Sigmoid colon (tissue), 7 donors: Measurements from ENCODE around the gene THOC2. TPM values are rescaled to one million over a fixed set of nuclear protein-coding genes. Genes with fewer than 3 reads are reported as not detected.

Experiments
- DNase-seq: peaks from one replicate; pipeline ENCODE4 v3.0.0-alpha.2; 2019
- H3K27ac ChIP-seq, 4 donors: fragments of 200-600 bp; sonication (generic); one replicate each; pipeline ENCODE4 v1.5.1; 2016 to 2019; ENCODE audit warnings: mild to moderate bottlenecking in 1 of 4
- H3K27me3 ChIP-seq, 3 donors: fragments of 200-600 bp; sonication (generic); one replicate each; pipeline ENCODE4 v1.5.1; 2019; ENCODE audit warnings: mild to moderate bottlenecking in 1 of 3
- H3K36me3 ChIP-seq, 4 donors: fragments of 200-600 bp; sonication (generic); one replicate each; pipeline ENCODE4 v1.5.1; 2016 to 2019
- H3K4me1 ChIP-seq, 4 donors: fragments of 200-600 bp; sonication (generic); one replicate each; pipeline ENCODE4 v1.5.1; 2017 to 2019
- H3K4me3 ChIP-seq, 4 donors: fragments of 200-600 bp; sonication (generic); one replicate each; pipeline ENCODE4 v1.5.1; 2017 to 2019; ENCODE audit warnings: mild to moderate bottlenecking in 2 of 4, moderate library complexity in 1 of 4
- H3K9me3 ChIP-seq, 4 donors: fragments of 200-600 bp in 3 of 4; sonication (generic) in 3 of 4; one replicate each; pipeline versions ENCODE4 v1.5.1 to v1.6.1; 2013 to 2019
- CTCF ChIP-seq, 4 experiments: fragments of 450-650 bp in 3 of 4; fragments of 200-600 bp in 1 of 4; IDR thresholded peaks; one replicate each; pipeline ENCODE4 v1.5.1; 2016 to 2019; ENCODE audit warnings: antibody characterized with exemption in 4 of 4, mild to moderate bottlenecking in 3 of 4, moderate library complexity in 2 of 4
- EP300 ChIP-seq, 4 donors: sonication (generic); formaldehyde crosslinking; IDR thresholded peaks; one replicate each; pipeline ENCODE4 v1.6.1; 2017; ENCODE audit warnings: antibody characterized with exemption in 4 of 4
- POLR2A ChIP-seq, 2 donors: fragments of 450-650 bp; IDR thresholded peaks; one replicate each; pipeline ENCODE4 v1.6.1; 2016; ENCODE audit warnings: antibody characterized with exemption in 2 of 2, mild to moderate bottlenecking in 2 of 2, moderate library complexity in 2 of 2
- POLR2AphosphoS5 ChIP-seq, 4 donors: sonication (generic); formaldehyde crosslinking; IDR thresholded peaks; one replicate each; pipeline ENCODE4 v1.6.1; 2017; ENCODE audit warnings: antibody characterized with exemption in 4 of 4
- WGBS, 2 donors: extraction: QIAGEN DNeasy Blood & Tissue Kit; methylation state at CpG; one replicate each; pipeline ENCODE4 v1.1.7; 2013; 5-methylcytosine and 5-hydroxymethylcytosine counted together
- intact Hi-C: fragments of 100-400 bp; cut with DNase I; formaldehyde crosslinking; loops from one replicate; pipeline ENCODE4 v1.15.1; 2023
- polyA plus RNA-seq, 3 donors: library from polyadenylated mRNA; stranded (reverse); fragments of 200-250 nt; gene quantifications; one replicate each; pipeline ENCODE4 v1.2.3, GENCODE V29; 2013
- total RNA-seq, 4 donors: library from RNA; depleted of rRNA; stranded (reverse); fragments of >200 nt; gene quantifications; one replicate each; pipeline ENCODE4 v1.1.0, GENCODE V29; 2016
- donor health status: healthy with polysubstance abuse.
- donor health status: Bipolar disorder and iron deficiency.
- donor health status: healthy.

The THOC2 gene
- total and polyA plus RNA-seq, 7 donors, result 17.4 to 126 (median 85.6) TPM

GRCh38 chrX:123607270-123607669 lies 125.6 kb downstream of the THOC2 start:
- TF ChIP-seq CTCF (IDR thresholded peaks at IDR 0.05), result no peak
- TF ChIP-seq POLR2A (IDR thresholded peaks at IDR 0.05), result no peak
- no peak for TF ChIP-seq POLR2AphosphoS5 (IDR thresholded peaks at IDR 0.05)
- no peak for TF ChIP-seq EP300 (IDR thresholded peaks at IDR 0.05)
- H3K4me1 ChIP-seq, result no peaks in the 10 kb centered on the region
- WGBS, 2 donors, result 100% methylated on average over 1 of the region's 1 CpG
- intact Hi-C loops, result no loop called here
- H3K9me3 ChIP-seq, result no peaks in the 10 kb centered on the region
- H3K4me3 ChIP-seq, result no peak overlapping the region
- no peak overlapping the region for H3K27ac ChIP-seq
- H3K27me3 ChIP-seq, result no peaks in the 10 kb centered on the region
- no peak for DNase-seq
- H3K36me3 ChIP-seq, result peaks cover 0 to 20% (median 0%) of the 10 kb centered on the region in 4 donors

- no peaks in the 10 kb centered on the region for H3K27me3 ChIP-seq
- no peak for DNase-seq
- WGBS, 2 donors, result 98 to 99% methylated on average over 5 of the region's 5 CpGs
- TF ChIP-seq POLR2AphosphoS5 (IDR thresholded peaks at IDR 0.05) (no peak), EP300 (IDR thresholded peaks at IDR 0.05) (no peak), POLR2A (IDR thresholded peaks at IDR 0.05) (no peak), CTCF (IDR thresholded peaks at IDR 0.05) (no peak)
- H3K27ac ChIP-seq, result no peak overlapping the region
- intact Hi-C loops, result no loop called here
- peaks cover 0 to 14% (median 0%) of the 10 kb centered on the region in 4 donors for H3K36me3 ChIP-seq
- H3K4me1 ChIP-seq, result no peaks in the 10 kb centered on the region
- no peak overlapping the region for H3K4me3 ChIP-seq
- H3K9me3 ChIP-seq, result no peaks in the 10 kb centered on the region
These were observed 129.4 kb downstream of the THOC2 start for GRCh38 chrX:123603491-123603890.

- Histone ChIP-seq H3K4me3 (no peak overlapping the region), H3K9me3 (no peaks in the 10 kb centered on the region), H3K27ac (no peak overlapping the region), H3K36me3 (peaks cover 0 to 14% (median 0%) of the 10 kb centered on the region in 4 donors), H3K27me3 (no peaks in the 10 kb centered on the region), H3K4me1 (no peaks in the 10 kb centered on the region)
- intact Hi-C loops, result no loop called here
- TF ChIP-seq POLR2A (IDR thresholded peaks at IDR 0.05) (no peak), POLR2AphosphoS5 (IDR thresholded peaks at IDR 0.05) (no peak), CTCF (IDR thresholded peaks at IDR 0.05) (no peak), EP300 (IDR thresholded peaks at IDR 0.05) (no peak)
- 89 to 94% methylated on average over 3 of the region's 3 CpGs for WGBS, 2 donors
- DNase-seq, result no peak
These were observed 131.4 kb downstream of the THOC2 start for GRCh38 chrX:123601437-123601836.

- H3K4me3 ChIP-seq, result no peak overlapping the region
- H3K9me3 ChIP-seq, result no peaks in the 10 kb centered on the region
- 93 to 95% methylated on average over 2 of the region's 2 CpGs for WGBS, 2 donors
- H3K27me3 ChIP-seq, result no peaks in the 10 kb centered on the region
- H3K4me1 ChIP-seq, result no peaks in the 10 kb centered on the region
- peaks cover 0 to 14% (median 0%) of the 10 kb centered on the region in 4 donors for H3K36me3 ChIP-seq
- no peak overlapping the region for H3K27ac ChIP-seq
- no peak for DNase-seq
- intact Hi-C loops, result no loop called here
- no peak for TF ChIP-seq CTCF (IDR thresholded peaks at IDR 0.05)
- TF ChIP-seq POLR2AphosphoS5 (IDR thresholded peaks at IDR 0.05), result no peak
- no peak for TF ChIP-seq POLR2A (IDR thresholded peaks at IDR 0.05)
- TF ChIP-seq EP300 (IDR thresholded peaks at IDR 0.05), result no peak
These were observed 132.7 kb downstream of the THOC2 start for GRCh38 chrX:123600181-123600580.

GRCh38 chrX:123590842-123591486 lies 141.9 kb downstream of the THOC2 start:
- H3K27ac ChIP-seq, result no peak overlapping the region
- no peaks in the 10 kb centered on the region for H3K36me3 ChIP-seq
- TF ChIP-seq CTCF (IDR thresholded peaks at IDR 0.05) (no peak), EP300 (IDR thresholded peaks at IDR 0.05) (no peak), POLR2AphosphoS5 (IDR thresholded peaks at IDR 0.05) (no peak), POLR2A (IDR thresholded peaks at IDR 0.05) (no peak)
- H3K4me3 ChIP-seq, result no peak overlapping the region
- no peaks in the 10 kb centered on the region for H3K4me1 ChIP-seq
- no peaks in the 10 kb centered on the region for H3K27me3 ChIP-seq
- no peaks in the 10 kb centered on the region for H3K9me3 ChIP-seq
- WGBS, 2 donors, result 15 to 50% methylated on average over 6 of the region's 6 CpGs
- intact Hi-C loops, result loop anchor here (10.0 kb wide), 1 partner anchor 96 kb away; no protein-coding TSS in a partner anchor
- DNase-seq, result no peak
